Measurements from ENCODE around the gene MR1.

GRCh38 chr1:181059435-181059834, 25.7 kb downstream of the MR1 start:
- no peak for TF ChIP-seq CTCF (IDR thresholded peaks at IDR 0.05)
- no peak for TF ChIP-seq POLR2A (IDR thresholded peaks at IDR 0.05)
